Common myeloid progenitor, CD34-positive (primary cell): ENCODE measurements around the gene CAPZA3.
A peak's percentile ranks its signal among the peaks of the same experiment; 100 is the strongest.

ENCODE experiments used
- CTCF ChIA-PET: fragments of 350-600 bp; sonication (Branson Sonifier 250); formaldehyde crosslinking; loops from one replicate; lab custom pipeline; 2021; ENCODE audit warnings: antibody characterized with exemption; lab: Charles Lee
- POLR2A ChIA-PET: fragments of 350-600 bp; sonication (Branson Sonifier 250); formaldehyde crosslinking; loops from one replicate; lab custom pipeline; 2021; ENCODE audit warnings: antibody characterized with exemption; lab: Charles Lee
- DNase-seq, 3 donors: peaks; one replicate each; pipeline versions ENCODE4 v3.0.0 to v3.0.0-alpha.2; 2013
- H3K27ac ChIP-seq, 2 experiments: 1 replicate in 1 of 2; 2 replicates in 1 of 2; pipeline ENCODE4 v1.7.0; 2013; ENCODE audit warnings: inconsistent platforms in 2 of 2, low read length in 2 of 2, mild to moderate bottlenecking in 2 of 2, low read depth in 1 of 2, moderate library complexity in 1 of 2; ENCODE audit not compliant: severe bottlenecking in 2 of 2, insufficient read depth in 1 of 2, poor library complexity in 1 of 2
- H3K27me3 ChIP-seq, 5 experiments: replicated peaks in 2 of 5; 1 replicate in 3 of 5; 2 replicates in 2 of 5; pipeline versions ENCODE4 v1.6.1 to v1.7.0; 2013; ENCODE audit warnings: low read length in 4 of 5, mild to moderate bottlenecking in 2 of 5, moderate library complexity in 2 of 5, inconsistent platforms in 1 of 5; ENCODE audit not compliant: insufficient read depth in 5 of 5, control insufficient read depth in 4 of 5
- H3K36me3 ChIP-seq, 4 experiments: 1 replicate in 2 of 4; 2 replicates in 2 of 4; pipeline versions ENCODE4 v1.6.1 to v1.7.0; 2013; ENCODE audit warnings: low read length in 3 of 4, control low read depth in 1 of 4, mild to moderate bottlenecking in 1 of 4; ENCODE audit not compliant: control insufficient read depth in 4 of 4, insufficient read depth in 4 of 4
- H3K4me1 ChIP-seq, 4 experiments: 1 replicate in 3 of 4; 2 replicates in 1 of 4; pipeline versions ENCODE4 v1.6.1 to v1.7.1; 2013; ENCODE audit warnings: low read length in 3 of 4, mild to moderate bottlenecking in 3 of 4, control low read depth in 1 of 4, inconsistent platforms in 1 of 4, moderate library complexity in 1 of 4; ENCODE audit not compliant: control insufficient read depth in 4 of 4, insufficient read depth in 4 of 4; ENCODE audit errors: control extremely low read depth in 1 of 4
- H3K4me3 ChIP-seq, 7 experiments: 1 replicate in 4 of 7; 2 replicates in 3 of 7; pipeline versions ENCODE4 v1.5.1 to v1.7.0; 2013; ENCODE audit warnings: mild to moderate bottlenecking in 7 of 7, low read length in 6 of 7, moderate library complexity in 6 of 7, inconsistent platforms in 2 of 7, low read depth in 2 of 7, control low read depth in 1 of 7; ENCODE audit not compliant: insufficient read depth in 4 of 7, control insufficient read depth in 1 of 7; ENCODE audit errors: extremely low read depth in 1 of 7
- H3K9me3 ChIP-seq, 5 experiments: 1 replicate in 4 of 5; 2 replicates in 1 of 5; pipeline versions ENCODE4 v1.6.1 to v1.7.1; 2013; ENCODE audit warnings: low read length in 4 of 5, mild to moderate bottlenecking in 2 of 5, inconsistent platforms in 1 of 5, low read depth in 1 of 5, moderate library complexity in 1 of 5; ENCODE audit not compliant: control insufficient read depth in 4 of 5, insufficient read depth in 2 of 5; ENCODE audit errors: control extremely low read depth in 1 of 5
- WGBS: methylation state at CpG from one replicate; pipeline ENCODE4 v1.1.5; 2013; ENCODE audit not compliant: insufficient coverage; 5-methylcytosine and 5-hydroxymethylcytosine counted together

Gene CAPZA3

GRCh38 chr12:18723752-18724151 is 14.2 kb upstream of the CAPZA3 start:
- Histone ChIP-seq H3K36me3 (no peaks in the 10 kb centered on the region), H3K4me1 (no peaks in the 10 kb centered on the region), H3K4me3 (no peak overlapping the region), H3K9me3 (no peaks in the 10 kb centered on the region), H3K27ac (no peak overlapping the region), H3K27me3 (no peaks in the 10 kb centered on the region)
- CTCF ChIA-PET, result no interaction called here
- POLR2A ChIA-PET, result no interaction called here
- WGBS, result 95% methylated on average over 2 of the region's 2 CpGs
- peak in 2 of 3 donors; percentile 1 for DNase-seq

GRCh38 chr12:18731156-18731555 is 6.8 kb upstream of the CAPZA3 start:
- no peak overlapping the region for H3K27ac ChIP-seq
- H3K4me1 ChIP-seq, result no peaks in the 10 kb centered on the region
- peaks cover 0 to 11% (median 0%) of the 10 kb centered on the region in 5 experiments for H3K9me3 ChIP-seq
- 100% methylated on average over 4 of the region's 5 CpGs for WGBS
- no peaks in the 10 kb centered on the region for H3K27me3 ChIP-seq
- no peaks in the 10 kb centered on the region for H3K36me3 ChIP-seq
- CTCF ChIA-PET, result no interaction called here
- POLR2A ChIA-PET, result no interaction called here
- DNase-seq, result no peak
- H3K4me3 ChIP-seq, result no peak overlapping the region

DNA sequence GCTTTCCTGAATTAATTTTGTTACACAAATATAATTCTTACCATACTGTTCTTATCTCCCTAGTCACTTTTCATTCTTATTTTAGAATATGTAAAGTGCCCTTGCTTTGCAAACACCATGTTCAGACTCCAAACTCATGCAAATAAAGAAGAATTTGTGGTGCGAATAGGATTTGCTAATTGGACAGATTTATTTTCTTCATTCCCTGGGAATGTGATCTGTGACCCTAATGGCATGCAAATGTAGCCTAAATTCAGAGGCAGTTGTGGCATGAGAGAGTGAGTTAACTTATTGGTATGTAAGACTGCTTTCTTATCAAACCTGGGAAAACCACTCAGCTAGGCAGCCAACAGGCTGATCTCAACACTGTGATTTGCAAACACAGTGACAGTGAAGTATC is 10.0 kb downstream of the CAPZA3 start:
- Histone ChIP-seq H3K36me3 (no peaks in the 10 kb centered on the region), H3K27me3 (no peaks in the 10 kb centered on the region), H3K27ac (no peak overlapping the region), H3K4me1 (peaks cover 0 to 5% (median 2%) of the 10 kb centered on the region in 4 experiments), H3K4me3 (no peak overlapping the region), H3K9me3 (no peaks in the 10 kb centered on the region)
- no peak for DNase-seq
- ChIA-PET POLR2A (no interaction called here), CTCF (interaction anchor here (0.6 kb wide), 1 partner anchor 10 kb away, joined by 3 read pairs; no protein-coding TSS in a partner anchor)
- 100% methylated on average over 1 of the region's 1 CpG for WGBS

DNA sequence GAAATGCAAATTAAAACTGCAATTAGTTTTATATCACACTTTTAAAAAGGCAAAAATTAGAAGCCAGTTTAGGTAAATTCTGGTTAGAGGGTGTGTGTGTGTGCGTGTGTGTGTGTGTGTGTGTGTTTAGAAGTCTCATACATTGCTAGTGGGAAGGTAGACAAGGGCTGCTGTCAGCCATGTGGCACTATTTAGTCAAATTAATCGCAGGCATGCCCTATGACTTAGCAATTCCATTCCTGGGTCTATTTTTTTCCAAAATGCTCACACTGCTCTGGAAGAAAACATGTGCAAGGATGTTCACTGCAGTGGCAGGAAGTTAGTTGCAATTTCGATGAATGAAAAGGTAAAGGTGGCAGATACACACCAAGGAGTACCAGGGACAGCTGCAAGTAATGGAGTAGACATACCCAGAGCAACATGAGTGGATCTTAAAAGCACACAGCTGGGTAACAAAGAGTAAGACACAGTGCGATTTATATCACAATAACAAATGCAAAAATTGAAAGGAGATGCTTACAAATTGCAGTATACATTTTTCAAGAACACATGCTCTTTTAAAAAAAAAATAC is 11.6 kb downstream of the CAPZA3 start:
- DNase-seq, result peak in 1 of 3 donors; percentile 4
- no peaks in the 10 kb centered on the region for H3K9me3 ChIP-seq
- POLR2A ChIA-PET, result no interaction called here
- WGBS, result 75% methylated on average over 2 of the region's 4 CpGs
- H3K27ac ChIP-seq, result no peak overlapping the region
- no peak overlapping the region for H3K4me3 ChIP-seq
- CTCF ChIA-PET, result no interaction called here
- peaks cover 0 to 5% (median 2%) of the 10 kb centered on the region in 4 experiments for H3K4me1 ChIP-seq
- H3K36me3 ChIP-seq, result no peaks in the 10 kb centered on the region
- H3K27me3 ChIP-seq, result no peaks in the 10 kb centered on the region

- Histone ChIP-seq H3K36me3 (no peaks in the 10 kb centered on the region), H3K4me3 (no peak overlapping the region), H3K4me1 (peaks cover 0 to 5% (median 2%) of the 10 kb centered on the region in 4 experiments), H3K9me3 (no peaks in the 10 kb centered on the region), H3K27me3 (no peaks in the 10 kb centered on the region), H3K27ac (no peak overlapping the region)
- ChIA-PET POLR2A (no interaction called here), CTCF (no interaction called here)
- peak in 1 of 3 donors; percentile 3 for DNase-seq
- no CpG with 5 or more reads among the region's 1 CpG for WGBS
These were observed 12.2 kb downstream of the CAPZA3 start for GRCh38 chr12:18750085-18750484.

DNA sequence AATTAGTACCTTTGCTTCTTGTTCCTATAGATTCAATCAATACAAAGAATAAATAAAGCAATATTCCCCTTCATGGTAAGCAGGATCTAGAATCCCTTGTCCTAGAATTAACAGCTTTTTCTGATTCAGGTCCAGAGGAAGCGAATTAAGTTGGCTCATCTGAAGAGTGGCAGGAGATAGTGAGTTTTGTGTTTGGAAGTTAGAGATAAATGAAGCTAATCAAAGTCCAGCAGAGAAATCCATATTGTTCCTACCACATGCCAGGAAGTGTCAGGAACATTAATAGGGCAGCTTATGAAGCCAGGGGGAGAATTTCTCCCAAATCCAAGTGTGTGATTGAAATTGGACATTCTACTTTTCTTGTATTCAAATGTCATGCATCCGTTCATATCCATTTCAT is 13.9 kb downstream of the CAPZA3 start:
- no peak overlapping the region for H3K4me3 ChIP-seq
- 88% methylated on average over 1 of the region's 2 CpGs for WGBS
- no peak overlapping the region for H3K27ac ChIP-seq
- H3K4me1 ChIP-seq, result peaks cover 0 to 5% (median 2%) of the 10 kb centered on the region in 4 experiments
- H3K36me3 ChIP-seq, result no peaks in the 10 kb centered on the region
- DNase-seq, result no peak
- H3K9me3 ChIP-seq, result no peaks in the 10 kb centered on the region
- POLR2A ChIA-PET, result no interaction called here
- CTCF ChIA-PET, result no interaction called here
- no peaks in the 10 kb centered on the region for H3K27me3 ChIP-seq

- no peaks in the 10 kb centered on the region for H3K36me3 ChIP-seq
- 52% methylated on average over 6 of the region's 6 CpGs for WGBS
- H3K27me3 ChIP-seq, result no peaks in the 10 kb centered on the region
- peaks cover 0 to 5% (median 2%) of the 10 kb centered on the region in 4 experiments for H3K4me1 ChIP-seq
- peak in 2 of 3 donors; percentile 2 to 21 for DNase-seq
- CTCF ChIA-PET, result interaction anchor here (0.6 kb wide), 1 partner anchor 346 kb away, joined by 3 read pairs; no protein-coding TSS in a partner anchor
- POLR2A ChIA-PET, result no interaction called here
- no peaks in the 10 kb centered on the region for H3K9me3 ChIP-seq
- no peak overlapping the region for H3K4me3 ChIP-seq
- no peak overlapping the region for H3K27ac ChIP-seq
These were observed 14.5 kb downstream of the CAPZA3 start for GRCh38 chr12:18752280-18752920.
